Keratinocyte (primary cell): Measurements from ENCODE around the gene SCFD2. TPM values are rescaled to one million over a fixed set of nuclear protein-coding genes. Genes with fewer than 3 reads are reported as not detected.

Source experiments
- DNase-seq: peaks from one replicate; pipeline ENCODE4 v3.0.0-alpha.2; 2011; ENCODE audit warnings: low read depth, missing footprints, low spot score
- FAIRE-seq: peaks from 2 replicates; lab custom pipeline; 2011; peaks lifted over from hg19 to GRCh38; lab: Jason Lieb, UNC
- H2AFZ ChIP-seq: 2 replicates; pipeline ENCODE4 v1.6.0; 2012; ENCODE audit warnings: low read length, control low read depth, inconsistent platforms; ENCODE audit not compliant: control insufficient read depth
- H3K27ac ChIP-seq: 2 replicates; pipeline ENCODE4 v1.5.1; 2011; ENCODE audit warnings: low read length; ENCODE audit not compliant: control insufficient read depth, insufficient read depth
- H3K27me3 ChIP-seq: 3 replicates; pipeline ENCODE4 v1.6.0; 2011; ENCODE audit warnings: low read length; ENCODE audit not compliant: control insufficient read depth, insufficient read depth; ENCODE audit errors: extremely low read depth
- H3K36me3 ChIP-seq, 2 experiments: 2 replicates in 1 of 2; 3 replicates in 1 of 2; pipeline ENCODE4 v1.5.1; 2011; ENCODE audit warnings: low read length in 2 of 2, mild to moderate bottlenecking in 1 of 2; ENCODE audit not compliant: control insufficient read depth in 2 of 2, insufficient read depth in 2 of 2; ENCODE audit errors: extremely low read depth in 1 of 2
- H3K4me1 ChIP-seq: 3 replicates; pipeline ENCODE4 v1.5.1; 2011; ENCODE audit warnings: low read length; ENCODE audit not compliant: control insufficient read depth, insufficient read depth; ENCODE audit errors: extremely low read depth
- H3K4me2 ChIP-seq: 3 replicates; pipeline ENCODE4 v1.6.0; 2011; ENCODE audit warnings: low read depth, low read length; ENCODE audit not compliant: control insufficient read depth, insufficient read depth; ENCODE audit errors: extremely low read depth
- H3K4me3 ChIP-seq, 3 experiments: fragments of 200-600 bp in 1 of 3; sonication (generic) in 1 of 3; 2 replicates in 2 of 3; 3 replicates in 1 of 3; pipeline ENCODE4 v1.5.1; 2011 to 2016; ENCODE audit warnings: low read length in 3 of 3, mild to moderate bottlenecking in 3 of 3, control low read depth in 2 of 3, inconsistent platforms in 1 of 3, low read depth in 1 of 3, mixed read lengths in 1 of 3, mixed run types in 1 of 3, moderate library complexity in 1 of 3; ENCODE audit not compliant: control insufficient read depth in 2 of 3, insufficient read depth in 2 of 3; ENCODE audit errors: extremely low read depth in 1 of 3
- H3K79me2 ChIP-seq: 2 replicates; pipeline ENCODE4 v1.6.0; 2012; ENCODE audit warnings: low read length; ENCODE audit not compliant: control insufficient read depth, insufficient read depth
- H3K9ac ChIP-seq: 3 replicates; pipeline ENCODE4 v1.6.0; 2011; ENCODE audit warnings: low read length; ENCODE audit not compliant: control insufficient read depth, insufficient read depth; ENCODE audit errors: extremely low read depth
- H3K9me1 ChIP-seq: 3 replicates; pipeline ENCODE4 v1.6.0; 2011; ENCODE audit warnings: low read length; ENCODE audit not compliant: control insufficient read depth, insufficient read depth; ENCODE audit errors: extremely low read depth
- H3K9me3 ChIP-seq: 2 replicates; pipeline ENCODE4 v1.5.1; 2012; ENCODE audit warnings: low read depth, low read length; ENCODE audit not compliant: control insufficient read depth
- H4K20me1 ChIP-seq: 3 replicates; pipeline ENCODE4 v1.6.0; 2011; ENCODE audit warnings: low read length; ENCODE audit not compliant: control insufficient read depth, insufficient read depth; ENCODE audit errors: extremely low read depth
- EZH2 ChIP-seq: IDR thresholded peaks from one replicate; pipeline ENCODE4 v1.6.1; 2012; ENCODE audit warnings: inconsistent platforms, mild to moderate bottlenecking, low read length, moderate library complexity
- dilution Hi-C: fragments of 300-500 bp; cut with MboI; formaldehyde crosslinking; loops from one replicate; pipeline ENCODE4 v1.7.0; 2020; ENCODE audit warnings: low sequenced_read_pairs; ENCODE audit not compliant: extremely low pct_ligation_motif_present
- polyA plus RNA-seq, 5 experiments: library from polyadenylated mRNA; depleted of rRNA in 3 of 5; stranded (reverse) in 3 of 5; stranded (forward) in 1 of 5; unstranded in 1 of 5; fragments of >200 nt; gene quantifications; 1 replicate in 1 of 5; 2 replicates in 3 of 5; 3 replicates in 1 of 5; pipeline versions ENCODE4 v1.2.1 to v1.2.3, GENCODE V29; 2011 to 2012; ENCODE audit warnings: missing spikeins in 2 of 5, low read depth in 1 of 5, low replicate concordance in 1 of 5
- TF ChIP-seq, protein P1 (sequence below), 3 experiments: IDR thresholded peaks in 1 of 3; conservative IDR thresholded peaks in 1 of 3; optimal IDR thresholded peaks in 1 of 3; 2 replicates in 2 of 3; 3 replicates in 1 of 3; pipeline versions ENCODE3 to v1.5.1; 2011; ENCODE audit warnings: low read length in 3 of 3, mild to moderate bottlenecking in 3 of 3, moderate library complexity in 2 of 3, control low read depth in 1 of 3, inconsistent platforms in 1 of 3; ENCODE audit not compliant: insufficient read depth in 2 of 3; ENCODE audit errors: extremely low read depth in 1 of 3

SCFD2 gene
- polyA plus RNA-seq, 1 donor (not counting 4 experiments of a cell fraction or from before 2014, with no cell fraction given): 13.9 TPM

DNA sequence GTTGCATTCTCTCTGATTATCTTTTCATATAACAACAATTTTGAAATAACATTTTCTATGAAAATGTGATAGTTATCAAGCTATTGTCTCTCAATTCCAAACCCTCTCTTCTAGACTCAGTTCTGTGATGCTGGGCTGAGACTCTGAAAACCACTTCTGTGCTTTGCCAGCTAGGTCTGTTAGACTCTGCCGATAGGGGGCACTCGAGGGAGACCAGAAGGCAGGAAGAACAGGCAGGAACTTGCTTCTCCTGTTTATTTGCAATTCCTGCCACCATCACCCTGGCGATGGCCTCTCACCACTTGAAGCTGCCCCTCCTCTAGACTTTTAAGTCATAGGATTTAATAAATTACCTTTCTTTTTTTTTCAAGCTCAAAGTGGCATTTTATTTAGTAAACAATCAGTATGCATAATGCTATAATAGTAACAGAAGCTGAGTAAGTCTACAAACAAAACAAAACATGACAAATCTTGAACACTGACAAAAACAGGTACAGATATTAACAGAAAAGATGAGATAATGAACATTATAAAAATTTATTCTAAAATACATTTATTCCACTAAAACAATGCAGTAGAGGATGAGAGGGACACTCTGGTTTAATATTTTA lies 454.1 kb downstream of the SCFD2 start:
- Histone ChIP-seq H4K20me1 (no peaks in the 10 kb centered on the region), H3K4me3 (no peak overlapping the region), H2AFZ (no peak overlapping the region), H3K9me1 (no peaks in the 10 kb centered on the region), H3K36me3 (no peaks in the 10 kb centered on the region), H3K27ac (no peak overlapping the region), H3K79me2 (no peaks in the 10 kb centered on the region), H3K4me2 (no peak overlapping the region), H3K9ac (no peak overlapping the region), H3K4me1 (no peaks in the 10 kb centered on the region), H3K27me3 (no peaks in the 10 kb centered on the region), H3K9me3 (no peaks in the 10 kb centered on the region)
- dilution Hi-C loops: no loop called here
- TF ChIP-seq, protein P1, sequence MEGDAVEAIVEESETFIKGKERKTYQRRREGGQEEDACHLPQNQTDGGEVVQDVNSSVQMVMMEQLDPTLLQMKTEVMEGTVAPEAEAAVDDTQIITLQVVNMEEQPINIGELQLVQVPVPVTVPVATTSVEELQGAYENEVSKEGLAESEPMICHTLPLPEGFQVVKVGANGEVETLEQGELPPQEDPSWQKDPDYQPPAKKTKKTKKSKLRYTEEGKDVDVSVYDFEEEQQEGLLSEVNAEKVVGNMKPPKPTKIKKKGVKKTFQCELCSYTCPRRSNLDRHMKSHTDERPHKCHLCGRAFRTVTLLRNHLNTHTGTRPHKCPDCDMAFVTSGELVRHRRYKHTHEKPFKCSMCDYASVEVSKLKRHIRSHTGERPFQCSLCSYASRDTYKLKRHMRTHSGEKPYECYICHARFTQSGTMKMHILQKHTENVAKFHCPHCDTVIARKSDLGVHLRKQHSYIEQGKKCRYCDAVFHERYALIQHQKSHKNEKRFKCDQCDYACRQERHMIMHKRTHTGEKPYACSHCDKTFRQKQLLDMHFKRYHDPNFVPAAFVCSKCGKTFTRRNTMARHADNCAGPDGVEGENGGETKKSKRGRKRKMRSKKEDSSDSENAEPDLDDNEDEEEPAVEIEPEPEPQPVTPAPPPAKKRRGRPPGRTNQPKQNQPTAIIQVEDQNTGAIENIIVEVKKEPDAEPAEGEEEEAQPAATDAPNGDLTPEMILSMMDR (optimal IDR thresholded peaks at IDR 0.05 in 1 of 3, IDR thresholded peaks at IDR 0.05 in 1 of 3, conservative IDR thresholded peaks at IDR 0.05 in 1 of 3; ENCODE audit: extremely low read depth in 1 of 3, insufficient read depth in 2 of 3, low read length in 3 of 3): peak; percentile 90 to 91 (median 91)
- no peak for TF ChIP-seq EZH2
- peak; percentile 54 for DNase-seq
- FAIRE-seq: peak; percentile 71

DNA sequence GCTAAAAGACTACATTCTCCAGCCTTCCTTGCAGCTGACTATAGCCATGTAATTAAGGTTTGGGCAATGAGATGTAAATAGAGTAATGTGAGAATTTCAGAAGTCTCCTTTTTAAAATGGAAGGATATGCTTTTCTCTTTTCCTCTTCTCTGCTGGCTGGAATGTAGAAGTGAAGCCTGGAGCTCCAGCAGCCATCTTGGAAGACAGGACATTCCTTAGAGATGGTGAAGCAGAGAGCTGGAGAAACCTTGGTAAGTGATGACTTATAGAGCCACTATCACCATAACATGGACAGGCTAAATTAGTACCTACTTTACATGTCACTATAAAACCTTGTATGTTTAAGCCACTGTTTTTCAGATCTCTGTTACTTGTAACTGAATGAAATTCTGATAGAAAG lies 455.7 kb downstream of the SCFD2 start:
- no peak for DNase-seq

More for the DNA sequence above, 455.7 kb downstream of the SCFD2 start:
- no peak overlapping the region for H2AFZ ChIP-seq
- no peak overlapping the region for H3K9ac ChIP-seq
- no peak for FAIRE-seq
- H3K4me1 ChIP-seq: no peaks in the 10 kb centered on the region
- no peaks in the 10 kb centered on the region for H3K9me1 ChIP-seq
- H3K79me2 ChIP-seq: no peaks in the 10 kb centered on the region
- TF ChIP-seq, protein P1 (optimal IDR thresholded peaks at IDR 0.05 in 1 of 3, IDR thresholded peaks at IDR 0.05 in 1 of 3, conservative IDR thresholded peaks at IDR 0.05 in 1 of 3; ENCODE audit: extremely low read depth in 1 of 3, insufficient read depth in 2 of 3, low read length in 3 of 3): no peak
- TF ChIP-seq EZH2: no peak
- H3K9me3 ChIP-seq: no peaks in the 10 kb centered on the region
- H3K27me3 ChIP-seq: no peaks in the 10 kb centered on the region
- H4K20me1 ChIP-seq: no peaks in the 10 kb centered on the region
- dilution Hi-C loops: no loop called here
- H3K4me2 ChIP-seq: no peak overlapping the region
- no peak overlapping the region for H3K4me3 ChIP-seq
- H3K27ac ChIP-seq: no peak overlapping the region
- H3K36me3 ChIP-seq: no peaks in the 10 kb centered on the region
